HepG2 (cell line): Measurements from ENCODE around the gene WDR27. TPM values are rescaled to one million over a fixed set of nuclear protein-coding genes. Genes with fewer than 3 reads are reported as not detected.

Experiments
- HIVEP1 ChIP-seq: sonication (generic); formaldehyde crosslinking; IDR thresholded peaks from 2 replicates; pipeline ENCODE4 v1.4.0; 2020; ENCODE audit warnings: mild to moderate bottlenecking, missing genetic modification reagents
- HNRNPUL1 ChIP-seq: fragments of 200-400 bp; formaldehyde crosslinking; IDR thresholded peaks from 2 replicates; pipeline ENCODE4 v1.6.1; 2017; ENCODE audit warnings: low read depth, mild to moderate bottlenecking, low read length, moderate library complexity
- MTF2 ChIP-seq: sonication (generic); formaldehyde crosslinking; IDR thresholded peaks from 2 replicates; pipeline ENCODE4 v1.5.0; 2020; ENCODE audit warnings: missing genetic modification reagents, borderline replicate concordance
- NFYC ChIP-seq: IDR thresholded peaks from 2 replicates; pipeline ENCODE4 v1.6.1; 2016; ENCODE audit warnings: missing genetic modification reagents, missing compliant biosample characterization
- NPAS2 ChIP-seq: sonication (generic); formaldehyde crosslinking; IDR thresholded peaks from 2 replicates; pipeline ENCODE4 v1.8.0; 2022; ENCODE audit warnings: mild to moderate bottlenecking, missing genetic modification reagents, borderline replicate concordance
- RFXANK ChIP-seq: IDR thresholded peaks from 2 replicates; pipeline ENCODE4 v1.6.1; 2016
- SMARCE1 ChIP-seq: fragments of 450-650 bp; IDR thresholded peaks from 2 replicates; pipeline ENCODE4 v1.6.1; 2017; ENCODE audit warnings: borderline replicate concordance
- ZBTB3 ChIP-seq: sonication (generic); formaldehyde crosslinking; IDR thresholded peaks from 2 replicates; pipeline ENCODE4 v1.4.0; 2020; ENCODE audit warnings: low read depth, mild to moderate bottlenecking, moderate library complexity, missing genetic modification reagents, borderline replicate concordance
- ZFP36 ChIP-seq: fragments of 150-350 bp; IDR thresholded peaks from 2 replicates; pipeline ENCODE4 v1.6.1; 2018; ENCODE audit warnings: borderline replicate concordance, low read length, low read depth; ENCODE audit not compliant: partially characterized antibody
- ZFY ChIP-seq: sonication (generic); formaldehyde crosslinking; IDR thresholded peaks from 2 replicates; pipeline ENCODE4 v1.4.0; 2020; ENCODE audit warnings: missing genetic modification reagents
- ZNF33A ChIP-seq: sonication (generic); formaldehyde crosslinking; IDR thresholded peaks from 2 replicates; pipeline ENCODE4 v1.5.1; 2020; ENCODE audit warnings: missing genetic modification reagents, mild to moderate bottlenecking, moderate library complexity, borderline replicate concordance
- ZNF550 ChIP-seq: sonication (generic); formaldehyde crosslinking; IDR thresholded peaks from 2 replicates; pipeline ENCODE4 v1.4.0; 2020; ENCODE audit warnings: mild to moderate bottlenecking, missing genetic modification reagents, borderline replicate concordance
- ZNF607 ChIP-seq: sonication (generic); formaldehyde crosslinking; IDR thresholded peaks from 2 replicates; pipeline ENCODE4 v1.5.1; 2020; ENCODE audit warnings: missing genetic modification reagents, mild to moderate bottlenecking, borderline replicate concordance
- ZNF775 ChIP-seq: sonication (generic); formaldehyde crosslinking; IDR thresholded peaks from 2 replicates; pipeline ENCODE4 v1.4.0; 2020; ENCODE audit warnings: missing genetic modification reagents, mild to moderate bottlenecking, moderate library complexity, borderline replicate concordance
- ZSCAN30 ChIP-seq: sonication (generic); formaldehyde crosslinking; IDR thresholded peaks from 2 replicates; pipeline ENCODE4 v1.5.0; 2020; ENCODE audit warnings: mild to moderate bottlenecking, missing genetic modification reagents
- polyA plus RNA-seq, 8 experiments: library from polyadenylated mRNA; depleted of rRNA in 3 of 8; stranded (reverse) in 7 of 8; unstranded in 1 of 8; fragments of >200 nt; fragmentation: Illumina TruSeq in 4 of 8; extraction: Trizol in 4 of 8; gene quantifications; 2 replicates each; pipeline versions ENCODE4 v1.2.1 to v1.2.3, GENCODE V29; 2011 to 2016; ENCODE audit warnings: low read depth in 4 of 8, missing spikeins in 1 of 8, mixed read lengths in 1 of 8; ENCODE audit not compliant: insufficient read depth in 1 of 8
- total RNA-seq, 5 experiments: library from RNA; depleted of rRNA; stranded (reverse); fragments of >200 nt; fragmentation: Illumina TruSeq; extraction: Trizol; gene quantifications; 2 replicates each; pipeline ENCODE4 v1.2.3, GENCODE V29; 2016; ENCODE audit warnings: low read depth in 1 of 5
- TF ChIP-seq, protein P1 (sequence below): sonication (generic); formaldehyde crosslinking; conservative IDR thresholded peaks from 2 replicates; pipeline ENCODE4 v1.4.0; 2020; ENCODE audit warnings: missing genetic modification reagents
- TF ChIP-seq, protein P2 (sequence below): sonication (generic); formaldehyde crosslinking; IDR thresholded peaks from 2 replicates; pipeline ENCODE4 v1.8.1; 2023; ENCODE audit warnings: mild to moderate bottlenecking, inconsistent platforms, moderate library complexity, missing genetic modification reagents, borderline replicate concordance
- TF ChIP-seq, protein P3 (sequence below): sonication (generic); formaldehyde crosslinking; IDR thresholded peaks from 2 replicates; pipeline ENCODE4 v1.5.0; 2020; ENCODE audit warnings: missing genetic modification reagents
- TF ChIP-seq, protein P4 (sequence below): sonication (generic); formaldehyde crosslinking; IDR thresholded peaks from 2 replicates; pipeline ENCODE4 v1.4.0; 2020; ENCODE audit warnings: missing genetic modification reagents, mild to moderate bottlenecking, borderline replicate concordance

Gene WDR27
- total and polyA plus RNA-seq, 2 of the 13 experiments (the other 11 are each of a cell fraction or from before 2014, with no cell fraction given), result 34.1 to 80.3 TPM

DNA sequence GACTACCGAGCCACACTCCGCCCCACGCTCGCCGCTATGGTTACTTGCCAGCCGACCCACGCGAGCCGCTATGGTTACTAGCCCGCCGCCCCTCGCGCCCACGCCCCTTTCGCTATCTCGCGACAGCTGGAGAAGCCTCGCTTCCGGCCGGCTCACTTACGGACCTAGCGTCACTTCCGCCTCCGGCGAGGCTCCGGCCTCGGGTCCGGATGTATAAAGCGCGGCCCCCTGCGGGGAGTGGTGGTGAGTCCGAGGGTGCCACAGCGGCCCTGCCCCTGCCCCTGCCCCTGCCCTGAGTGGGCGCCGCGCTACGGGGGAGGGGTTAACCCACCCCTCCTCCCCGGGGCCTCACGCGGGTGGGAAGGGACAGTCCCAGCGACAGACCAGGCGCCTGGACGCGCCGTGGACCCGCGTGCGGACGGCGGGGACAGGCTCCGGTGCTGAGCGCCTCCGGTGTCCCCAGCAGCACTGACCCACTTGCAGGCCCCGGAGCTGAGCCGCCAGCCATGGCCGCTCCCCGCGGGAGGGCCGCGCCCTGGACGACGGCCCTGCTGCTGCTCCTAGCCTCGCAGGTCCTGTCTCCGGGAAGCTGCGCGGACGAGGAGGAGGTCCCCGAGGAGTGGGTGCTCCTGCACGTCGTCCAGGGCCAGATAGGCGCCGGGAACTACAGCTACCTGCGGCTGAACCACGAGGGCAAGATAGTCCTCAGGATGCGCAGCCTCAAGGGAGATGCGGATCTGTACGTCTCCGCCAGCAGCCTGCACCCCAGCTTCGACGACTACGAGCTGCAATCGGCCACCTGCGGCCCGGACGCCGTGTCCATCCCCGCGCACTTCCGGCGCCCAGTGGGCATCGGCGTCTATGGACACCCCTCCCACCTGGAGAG is at the start of gene WDR27, which contains the start of gene C6orf120 (continued):
- TF ChIP-seq ZNF550 (CRISPR knock-in tag), result no peak
- peak; percentile 95 for TF ChIP-seq ZFY (CRISPR knock-in tag)
- TF ChIP-seq, protein P1, sequence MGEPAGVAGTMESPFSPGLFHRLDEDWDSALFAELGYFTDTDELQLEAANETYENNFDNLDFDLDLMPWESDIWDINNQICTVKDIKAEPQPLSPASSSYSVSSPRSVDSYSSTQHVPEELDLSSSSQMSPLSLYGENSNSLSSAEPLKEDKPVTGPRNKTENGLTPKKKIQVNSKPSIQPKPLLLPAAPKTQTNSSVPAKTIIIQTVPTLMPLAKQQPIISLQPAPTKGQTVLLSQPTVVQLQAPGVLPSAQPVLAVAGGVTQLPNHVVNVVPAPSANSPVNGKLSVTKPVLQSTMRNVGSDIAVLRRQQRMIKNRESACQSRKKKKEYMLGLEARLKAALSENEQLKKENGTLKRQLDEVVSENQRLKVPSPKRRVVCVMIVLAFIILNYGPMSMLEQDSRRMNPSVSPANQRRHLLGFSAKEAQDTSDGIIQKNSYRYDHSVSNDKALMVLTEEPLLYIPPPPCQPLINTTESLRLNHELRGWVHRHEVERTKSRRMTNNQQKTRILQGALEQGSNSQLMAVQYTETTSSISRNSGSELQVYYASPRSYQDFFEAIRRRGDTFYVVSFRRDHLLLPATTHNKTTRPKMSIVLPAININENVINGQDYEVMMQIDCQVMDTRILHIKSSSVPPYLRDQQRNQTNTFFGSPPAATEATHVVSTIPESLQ (CRISPR knock-in tag), result no peak; the same call in 1 of the 2 replicates
- no peak; the same call in 1 of the 2 replicates for TF ChIP-seq HNRNPUL1
- peak; percentile 94 for TF ChIP-seq ZNF607 (CRISPR knock-in tag)
- TF ChIP-seq ZNF775, result peak; percentile 74; the same call in 1 of the 2 replicates
- TF ChIP-seq HIVEP1 (CRISPR knock-in tag), result no peak; the same call in none of the 2 replicates
- TF ChIP-seq, protein P2, sequence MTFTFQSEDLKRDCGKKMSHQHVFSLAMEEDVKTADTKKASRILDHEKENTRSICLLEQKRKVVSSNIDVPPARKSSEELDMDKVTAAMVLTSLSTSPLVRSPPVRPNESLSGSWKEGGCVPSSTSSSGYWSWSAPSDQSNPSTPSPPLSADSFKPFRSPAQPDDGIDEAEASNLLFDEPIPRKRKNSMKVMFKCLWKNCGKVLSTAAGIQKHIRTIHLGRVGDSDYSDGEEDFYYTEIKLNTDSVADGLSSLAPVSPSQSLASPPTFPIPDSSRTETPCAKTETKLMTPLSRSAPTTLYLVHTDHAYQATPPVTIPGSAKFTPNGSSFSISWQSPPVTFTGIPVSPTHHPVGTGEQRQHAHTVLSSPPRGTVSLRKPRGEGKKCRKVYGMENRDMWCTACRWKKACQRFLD (CRISPR knock-in tag), result peak; percentile 90
- TF ChIP-seq, protein P3, sequence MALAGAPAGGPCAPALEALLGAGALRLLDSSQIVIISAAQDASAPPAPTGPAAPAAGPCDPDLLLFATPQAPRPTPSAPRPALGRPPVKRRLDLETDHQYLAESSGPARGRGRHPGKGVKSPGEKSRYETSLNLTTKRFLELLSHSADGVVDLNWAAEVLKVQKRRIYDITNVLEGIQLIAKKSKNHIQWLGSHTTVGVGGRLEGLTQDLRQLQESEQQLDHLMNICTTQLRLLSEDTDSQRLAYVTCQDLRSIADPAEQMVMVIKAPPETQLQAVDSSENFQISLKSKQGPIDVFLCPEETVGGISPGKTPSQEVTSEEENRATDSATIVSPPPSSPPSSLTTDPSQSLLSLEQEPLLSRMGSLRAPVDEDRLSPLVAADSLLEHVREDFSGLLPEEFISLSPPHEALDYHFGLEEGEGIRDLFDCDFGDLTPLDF, result no peak; the same call in 1 of the 2 replicates
- TF ChIP-seq ZFP36, result no peak
- TF ChIP-seq, protein P4, sequence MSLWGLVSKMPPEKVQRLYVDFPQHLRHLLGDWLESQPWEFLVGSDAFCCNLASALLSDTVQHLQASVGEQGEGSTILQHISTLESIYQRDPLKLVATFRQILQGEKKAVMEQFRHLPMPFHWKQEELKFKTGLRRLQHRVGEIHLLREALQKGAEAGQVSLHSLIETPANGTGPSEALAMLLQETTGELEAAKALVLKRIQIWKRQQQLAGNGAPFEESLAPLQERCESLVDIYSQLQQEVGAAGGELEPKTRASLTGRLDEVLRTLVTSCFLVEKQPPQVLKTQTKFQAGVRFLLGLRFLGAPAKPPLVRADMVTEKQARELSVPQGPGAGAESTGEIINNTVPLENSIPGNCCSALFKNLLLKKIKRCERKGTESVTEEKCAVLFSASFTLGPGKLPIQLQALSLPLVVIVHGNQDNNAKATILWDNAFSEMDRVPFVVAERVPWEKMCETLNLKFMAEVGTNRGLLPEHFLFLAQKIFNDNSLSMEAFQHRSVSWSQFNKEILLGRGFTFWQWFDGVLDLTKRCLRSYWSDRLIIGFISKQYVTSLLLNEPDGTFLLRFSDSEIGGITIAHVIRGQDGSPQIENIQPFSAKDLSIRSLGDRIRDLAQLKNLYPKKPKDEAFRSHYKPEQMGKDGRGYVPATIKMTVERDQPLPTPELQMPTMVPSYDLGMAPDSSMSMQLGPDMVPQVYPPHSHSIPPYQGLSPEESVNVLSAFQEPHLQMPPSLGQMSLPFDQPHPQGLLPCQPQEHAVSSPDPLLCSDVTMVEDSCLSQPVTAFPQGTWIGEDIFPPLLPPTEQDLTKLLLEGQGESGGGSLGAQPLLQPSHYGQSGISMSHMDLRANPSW (CRISPR knock-in tag), result no peak
- TF ChIP-seq ZSCAN30 (CRISPR knock-in tag), result peak; percentile 91; the same call in 1 of the 2 replicates
- no peak; the same call in 1 of the 2 replicates for TF ChIP-seq NFYC
- peak; percentile 66; the same call in 1 of the 2 replicates for TF ChIP-seq ZBTB3 (CRISPR knock-in tag)
- no peak for TF ChIP-seq SMARCE1
- peak; percentile 93 for TF ChIP-seq MTF2 (CRISPR knock-in tag)
- no peak for TF ChIP-seq NPAS2 (CRISPR knock-in tag)
- no peak for TF ChIP-seq ZNF33A (CRISPR knock-in tag)
- peak; percentile 49; the same call in 1 of the 2 replicates for TF ChIP-seq RFXANK (CRISPR knock-in tag)
